ENCODE results near the gene EIF5AL1.
"Not testable (repeated sequence)": the region's sequence is repeated elsewhere in the genome, so short reads cannot be mapped to it uniquely, and the experiment has no call there.

- not testable (repeated sequence) for TF ChIP-seq CTCF (IDR thresholded peaks at IDR 0.05; ENCODE audit: poor library complexity); EZH2 (IDR thresholded peaks at IDR 0.05; ENCODE audit: borderline replicate concordance); EZH2phosphoT487 (IDR thresholded peaks at IDR 0.05; ENCODE audit: low read depth, severe bottlenecking, unreplicated experiment)
Observed at GRCh38 chr10:79505328-79505727, 7.0 kb upstream of the EIF5AL1 start.

Data from hepatocyte (in vitro differentiated cells).